ENCODE data around the gene IQCM. TPM values are rescaled to one million over a fixed set of nuclear protein-coding genes. Genes with fewer than 3 reads are reported as not detected.

The IQCM gene
- total RNA-seq, 1 donor from 2014 or later: not detected

DNA sequence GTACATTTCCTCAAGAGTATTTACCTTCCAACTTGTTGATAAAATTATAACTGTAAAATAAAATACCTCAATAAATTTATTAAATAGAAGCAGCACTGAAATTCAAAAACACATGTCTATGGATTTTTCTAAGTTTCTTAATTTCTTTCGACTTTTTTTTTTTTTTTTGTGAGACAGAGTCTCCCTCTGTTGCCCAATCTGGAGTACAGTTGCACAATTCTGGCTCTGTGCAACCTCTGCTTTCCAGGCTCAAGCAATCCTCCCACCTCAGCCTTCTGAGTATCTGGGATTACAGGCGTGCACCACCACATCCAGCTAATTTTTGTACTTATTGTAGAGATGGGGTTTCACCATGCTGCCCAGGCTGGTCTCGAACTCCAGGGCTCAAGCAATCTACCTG, 79.8 kb downstream of the IQCM start:
- no peak for TF ChIP-seq CTCF (IDR thresholded peaks at IDR 0.05)

GRCh38 chr4:149728444-149728843, 87.2 kb downstream of the IQCM start:
- no peak overlapping the region for H3K27ac Mint-ChIP-seq (ENCODE audit: unreplicated experiment)
- H3K36me3 Mint-ChIP-seq (ENCODE audit: low read depth): no peaks in the 10 kb centered on the region
- TF ChIP-seq CTCF (IDR thresholded peaks at IDR 0.05): no peak
- peaks cover 56% of the 10 kb centered on the region for H3K27me3 Mint-ChIP-seq (ENCODE audit: low read depth)
- no peak for DNase-seq (ENCODE audit: low spot score)
- no peak overlapping the region for H3K4me3 Mint-ChIP-seq (ENCODE audit: unreplicated experiment)
- no peaks in the 10 kb centered on the region for H3K4me1 Mint-ChIP-seq (ENCODE audit: low read depth)
- H3K9me3 Mint-ChIP-seq (ENCODE audit: low read depth): no peaks in the 10 kb centered on the region

More for the DNA sequence above, 79.8 kb downstream of the IQCM start:
- peaks cover 33% of the 10 kb centered on the region for H3K27me3 Mint-ChIP-seq (ENCODE audit: low read depth)
- H3K9me3 Mint-ChIP-seq (ENCODE audit: low read depth): no peaks in the 10 kb centered on the region
- DNase-seq (ENCODE audit: low spot score): no peak
- no peak overlapping the region for H3K4me3 Mint-ChIP-seq (ENCODE audit: unreplicated experiment)
- H3K27ac Mint-ChIP-seq (ENCODE audit: unreplicated experiment): no peak overlapping the region
- no peaks in the 10 kb centered on the region for H3K36me3 Mint-ChIP-seq (ENCODE audit: low read depth)
- H3K4me1 Mint-ChIP-seq (ENCODE audit: low read depth): no peaks in the 10 kb centered on the region

GRCh38 chr4:149727663-149728062, 88.0 kb downstream of the IQCM start:
- no peak for TF ChIP-seq CTCF (IDR thresholded peaks at IDR 0.05)
- DNase-seq (ENCODE audit: low spot score): no peak
- Mint-ChIP-seq H3K4me3 (ENCODE audit: unreplicated experiment) (no peak overlapping the region), H3K4me1 (ENCODE audit: low read depth) (no peaks in the 10 kb centered on the region), H3K36me3 (ENCODE audit: low read depth) (no peaks in the 10 kb centered on the region), H3K9me3 (ENCODE audit: low read depth) (peaks cover 4% of the 10 kb centered on the region), H3K27ac (ENCODE audit: unreplicated experiment) (no peak overlapping the region), H3K27me3 (ENCODE audit: low read depth) (peaks cover 57% of the 10 kb centered on the region)

DNA sequence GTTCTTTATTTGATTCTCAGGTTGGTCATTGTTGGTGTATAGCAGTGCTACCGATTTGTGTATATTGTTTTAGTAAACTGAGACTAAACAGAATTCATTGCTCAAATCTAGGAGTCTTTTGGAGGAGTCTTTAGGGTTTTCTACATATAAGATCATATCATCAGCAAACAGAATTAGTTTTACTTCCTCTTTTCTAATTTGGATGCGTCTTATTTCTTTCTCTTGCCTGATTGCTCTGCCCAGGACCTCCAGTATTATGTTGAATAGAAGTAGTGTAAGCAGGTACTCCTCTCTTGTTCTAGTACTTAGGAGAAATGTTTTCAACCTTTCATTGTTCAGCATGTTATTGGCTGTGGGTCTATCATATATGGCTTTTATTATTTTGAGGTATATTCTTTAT, 92.6 kb downstream of the IQCM start:
- peaks cover 28% of the 10 kb centered on the region for H3K27me3 Mint-ChIP-seq (ENCODE audit: low read depth)
- no peak for TF ChIP-seq CTCF (IDR thresholded peaks at IDR 0.05)
- peaks cover 7% of the 10 kb centered on the region for H3K9me3 Mint-ChIP-seq (ENCODE audit: low read depth)
- H3K4me1 Mint-ChIP-seq (ENCODE audit: low read depth): no peaks in the 10 kb centered on the region
- H3K27ac Mint-ChIP-seq (ENCODE audit: unreplicated experiment): no peak overlapping the region
- H3K36me3 Mint-ChIP-seq (ENCODE audit: low read depth): no peaks in the 10 kb centered on the region
- no peak overlapping the region for H3K4me3 Mint-ChIP-seq (ENCODE audit: unreplicated experiment)
- DNase-seq (ENCODE audit: low spot score): no peak

DNA sequence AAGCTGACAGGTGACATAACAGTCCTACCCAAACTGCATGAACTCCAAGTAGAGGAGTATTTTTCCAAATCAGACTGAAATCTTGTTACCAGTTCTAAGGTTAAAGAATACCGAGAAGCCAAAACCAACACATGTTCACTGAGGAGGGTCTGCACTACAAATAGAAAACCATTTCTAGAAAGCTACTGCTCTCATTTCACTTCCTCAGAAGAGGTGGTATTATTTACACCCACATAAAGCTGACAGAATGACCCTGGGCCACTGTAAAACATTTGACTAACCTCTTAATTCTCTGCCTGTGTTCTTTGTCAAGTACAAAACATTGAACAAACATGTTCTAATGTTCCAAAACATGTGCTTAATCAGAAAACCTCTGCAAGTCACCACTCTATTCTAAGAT, 95.8 kb downstream of the IQCM start:
- Mint-ChIP-seq H3K4me1 (ENCODE audit: low read depth) (no peaks in the 10 kb centered on the region), H3K27ac (ENCODE audit: unreplicated experiment) (no peak overlapping the region), H3K27me3 (ENCODE audit: low read depth) (peaks cover 14% of the 10 kb centered on the region), H3K4me3 (ENCODE audit: unreplicated experiment) (no peak overlapping the region), H3K36me3 (ENCODE audit: low read depth) (no peaks in the 10 kb centered on the region), H3K9me3 (ENCODE audit: low read depth) (peaks cover 7% of the 10 kb centered on the region)
- TF ChIP-seq CTCF (IDR thresholded peaks at IDR 0.05): no peak
- DNase-seq (ENCODE audit: low spot score): no peak

Data from chondrocyte (in vitro differentiated cells).